GM23248 (cell line): ENCODE results near the gene ACAT2. TPM values are rescaled to one million over a fixed set of nuclear protein-coding genes. Genes with fewer than 3 reads are reported as not detected.

Source experiments
- DNase-seq: peaks from one replicate; pipeline ENCODE4 v3.0.0-alpha.2; 2015
- H2AFZ ChIP-seq: fragments of 200-600 bp; sonication (generic); 2 replicates; pipeline ENCODE4 v1.6.1; 2016; ENCODE audit warnings: antibody characterized with exemption
- H3F3A ChIP-seq: fragments of 200-600 bp; sonication (generic); 2 replicates; pipeline ENCODE4 v1.6.1; 2016; ENCODE audit warnings: mild to moderate bottlenecking, antibody characterized with exemption, mixed run types; ENCODE audit not compliant: insufficient read depth
- H3K27ac ChIP-seq: fragments of 200-600 bp; sonication (generic); 2 replicates; pipeline ENCODE4 v1.5.1; 2016; ENCODE audit warnings: mild to moderate bottlenecking
- H3K27me3 ChIP-seq: fragments of 200-600 bp; sonication (generic); replicated peaks from 2 replicates; pipeline ENCODE4 v1.6.1; 2016; ENCODE audit warnings: mild to moderate bottlenecking; ENCODE audit not compliant: insufficient read depth
- H3K36me3 ChIP-seq: fragments of 200-600 bp; sonication (generic); 2 replicates; pipeline ENCODE4 v1.6.1; 2016; ENCODE audit warnings: low read depth, mild to moderate bottlenecking
- H3K4me1 ChIP-seq: fragments of 200-600 bp; sonication (generic); 2 replicates; pipeline ENCODE4 v1.6.1; 2016; ENCODE audit warnings: mild to moderate bottlenecking; ENCODE audit not compliant: insufficient read depth
- H3K4me2 ChIP-seq: fragments of 200-600 bp; sonication (generic); one replicate; pipeline ENCODE4 v1.6.1; 2016; ENCODE audit warnings: mild to moderate bottlenecking; ENCODE audit not compliant: unreplicated experiment
- H3K4me3 ChIP-seq: fragments of 200-600 bp; sonication (generic); 2 replicates; pipeline ENCODE4 v1.5.1; 2016; ENCODE audit warnings: mild to moderate bottlenecking
- H3K79me2 ChIP-seq: fragments of 200-600 bp; sonication (generic); 2 replicates; pipeline ENCODE4 v1.6.1; 2016; ENCODE audit warnings: mild to moderate bottlenecking; ENCODE audit not compliant: insufficient read depth
- H3K9ac ChIP-seq: fragments of 200-600 bp; sonication (generic); 2 replicates; pipeline ENCODE4 v1.6.1; 2016; ENCODE audit warnings: mild to moderate bottlenecking
- H3K9me2 ChIP-seq: fragments of 200-600 bp; sonication (generic); 2 replicates; pipeline ENCODE4 v1.6.1; 2016; ENCODE audit warnings: mixed run types, mild to moderate bottlenecking, moderate library complexity; ENCODE audit not compliant: insufficient read depth
- H3K9me3 ChIP-seq: fragments of 200-600 bp; sonication (generic); one replicate; pipeline ENCODE4 v1.6.1; 2017; ENCODE audit warnings: low read depth
- H4K20me1 ChIP-seq: fragments of 200-600 bp; sonication (generic); 2 replicates; pipeline ENCODE4 v1.6.0; 2016; ENCODE audit not compliant: insufficient read depth
- EZH2 ChIP-seq: fragments of 200-600 bp; sonication (generic); IDR thresholded peaks from 2 replicates; pipeline ENCODE4 v1.6.1; 2018; ENCODE audit warnings: antibody characterized with exemption, mild to moderate bottlenecking; ENCODE audit not compliant: insufficient read depth, poor library complexity, severe bottlenecking
- EZH2phosphoT487 ChIP-seq: fragments of 200-600 bp; sonication (generic); IDR thresholded peaks from 2 replicates; pipeline ENCODE4 v1.6.1; 2018; ENCODE audit warnings: antibody characterized with exemption, moderate library complexity, mild to moderate bottlenecking, low read depth; ENCODE audit not compliant: insufficient read depth
- WGBS, 2 experiments: methylation state at CpG; one replicate each; pipeline ENCODE4 v1.1.6; 2015 to 2017; ENCODE audit warnings: low lambda C conversion rate in 2 of 2, low coverage in 1 of 2; ENCODE audit errors: missing lambda C conversion rate in 2 of 2; 5-methylcytosine and 5-hydroxymethylcytosine counted together
- in situ Hi-C: fragments of 300-500 bp; cut with MboI; formaldehyde crosslinking; loops from 2 replicates; pipeline ENCODE4 v1.15.0; 2020
- polyA plus RNA-seq: library from polyadenylated mRNA; unstranded; fragments of >200 nt; fragmentation: Nextera tagmentation; extraction: Ambion mirVana; gene quantifications from 2 replicates; pipeline ENCODE4 v1.2.1, GENCODE V29; 2016
- total RNA-seq: library from RNA; depleted of rRNA; stranded (reverse); fragments of >200 nt; shearing (Covaris generic); gene quantifications from 2 replicates; pipeline ENCODE4 v1.2.3, GENCODE V29; 2014

The ACAT2 gene
- total and polyA plus RNA-seq, 2 experiments from 2014 or later: 10.5 to 18.9 TPM

GRCh38 chr6:159801935-159802334 lies 40.1 kb downstream of the ACAT2 start:
- Histone ChIP-seq H3K27me3 (no peaks in the 10 kb centered on the region), H3K9ac (no peak overlapping the region), H3F3A (no peaks in the 10 kb centered on the region; the same call in 1 of the 2 replicates), H3K27ac (no peak overlapping the region), H2AFZ (no peak overlapping the region), H3K4me2 (no peak overlapping the region), H4K20me1 (no peaks in the 10 kb centered on the region), H3K9me3 (no peaks in the 10 kb centered on the region), H3K36me3 (peaks cover 20% of the 10 kb centered on the region), H3K4me3 (no peak overlapping the region), H3K9me2 (no peaks in the 10 kb centered on the region), H3K79me2 (no peaks in the 10 kb centered on the region), H3K4me1 (no peaks in the 10 kb centered on the region)
- TF ChIP-seq EZH2phosphoT487 (no peak), EZH2 (no peak)
- WGBS, 2 experiments: 91 to 94% methylated on average over 8 of the region's 8 CpGs
- in situ Hi-C loops: no loop called here
- DNase-seq: no peak

DNA sequence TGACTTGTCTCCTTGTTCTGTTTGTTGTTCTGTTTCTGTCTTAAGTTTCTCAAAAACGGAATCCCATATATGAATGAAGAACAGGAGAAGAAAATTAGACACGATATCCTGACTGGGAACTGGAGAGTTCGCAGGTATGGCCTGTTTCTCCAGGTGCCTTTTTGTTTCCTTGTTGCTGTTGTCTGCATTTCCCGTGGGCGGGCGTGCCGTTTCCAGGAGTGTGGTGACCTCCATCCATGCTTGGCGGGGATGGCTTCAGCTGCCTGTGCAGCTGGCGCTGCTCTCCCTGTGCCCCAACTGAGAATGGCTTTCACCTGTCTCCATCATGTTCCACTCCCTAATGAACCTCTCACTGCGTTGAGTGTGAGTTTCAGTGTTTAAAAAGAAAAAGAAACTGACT lies 42.7 kb downstream of the ACAT2 start:
- Histone ChIP-seq H3K4me3 (no peak overlapping the region), H3F3A (no peaks in the 10 kb centered on the region), H3K79me2 (no peaks in the 10 kb centered on the region), H3K27me3 (no peaks in the 10 kb centered on the region), H3K9me2 (no peaks in the 10 kb centered on the region), H2AFZ (no peak overlapping the region), H3K9ac (no peak overlapping the region), H3K9me3 (no peaks in the 10 kb centered on the region), H3K36me3 (no peaks in the 10 kb centered on the region), H3K4me2 (no peak overlapping the region), H3K4me1 (no peaks in the 10 kb centered on the region), H3K27ac (no peak overlapping the region), H4K20me1 (no peaks in the 10 kb centered on the region)
- 84 to 87% methylated on average over 10 of the region's 10 CpGs for WGBS, 2 experiments
- DNase-seq: no peak
- in situ Hi-C loops: no loop called here
- TF ChIP-seq EZH2phosphoT487 (no peak), EZH2 (no peak)

DNA sequence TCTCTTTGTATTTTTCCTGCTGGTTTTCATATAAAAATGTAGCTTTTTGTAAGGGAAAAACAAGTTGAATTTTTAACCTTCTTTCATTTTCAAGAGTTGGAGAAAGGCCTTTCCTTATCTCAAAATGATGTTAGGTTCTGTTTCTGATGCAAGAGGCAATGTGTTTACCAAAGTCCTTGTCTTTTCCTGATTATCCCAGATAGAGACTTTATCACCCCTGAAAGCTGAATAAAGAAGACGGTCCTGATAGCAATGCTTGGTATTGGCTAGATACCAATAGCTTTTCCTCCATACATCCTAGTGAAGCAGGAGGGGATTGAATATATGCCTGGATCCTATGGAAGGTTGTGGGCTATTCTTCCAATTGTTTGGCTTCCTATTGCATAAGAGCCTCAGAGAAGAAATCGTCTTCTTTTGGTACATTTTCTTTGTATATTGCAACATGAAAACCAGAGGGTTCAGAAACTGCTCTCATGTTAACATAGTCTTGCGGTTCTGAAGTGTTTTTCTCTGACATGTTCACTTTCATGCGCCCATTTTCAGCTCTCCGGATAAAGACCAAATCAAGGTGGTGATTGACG lies 43.7 kb downstream of the ACAT2 start:
- Histone ChIP-seq H3K9me3 (no peaks in the 10 kb centered on the region), H2AFZ (no peak overlapping the region), H3K9ac (no peak overlapping the region), H3K27me3 (no peaks in the 10 kb centered on the region), H3K4me1 (no peaks in the 10 kb centered on the region), H3K4me2 (no peak overlapping the region), H3K36me3 (no peaks in the 10 kb centered on the region), H4K20me1 (no peaks in the 10 kb centered on the region), H3K27ac (no peak overlapping the region), H3K79me2 (no peaks in the 10 kb centered on the region), H3K4me3 (no peak overlapping the region), H3K9me2 (no peaks in the 10 kb centered on the region), H3F3A (no peaks in the 10 kb centered on the region)
- in situ Hi-C loops: no loop called here
- WGBS, 2 experiments: 92 to 96% methylated on average over 6 of the region's 6 CpGs
- no peak for TF ChIP-seq EZH2phosphoT487
- no peak for TF ChIP-seq EZH2
- DNase-seq: no peak

- H3K9me3 ChIP-seq: no peaks in the 10 kb centered on the region
- no peak overlapping the region for H2AFZ ChIP-seq
- H3K27me3 ChIP-seq: no peaks in the 10 kb centered on the region
- no peaks in the 10 kb centered on the region for H3K79me2 ChIP-seq
- WGBS, 2 experiments: 90% methylated on average over 9 of the region's 9 CpGs
- H3K9ac ChIP-seq: no peak overlapping the region
- H3K27ac ChIP-seq: no peak overlapping the region
- in situ Hi-C loops: no loop called here
- no peaks in the 10 kb centered on the region for H3F3A ChIP-seq
- no peak overlapping the region for H3K4me2 ChIP-seq
- TF ChIP-seq EZH2phosphoT487: no peak
- no peak for TF ChIP-seq EZH2
- no peaks in the 10 kb centered on the region for H3K36me3 ChIP-seq
- H3K9me2 ChIP-seq: no peaks in the 10 kb centered on the region
- no peaks in the 10 kb centered on the region for H3K4me1 ChIP-seq
- H4K20me1 ChIP-seq: no peaks in the 10 kb centered on the region
- H3K4me3 ChIP-seq: no peak overlapping the region
- DNase-seq: no peak
Measured at GRCh38 chr6:159806021-159806458, 44.2 kb downstream of the ACAT2 start.

GRCh38 chr6:159807150-159807858 lies 45.5 kb downstream of the ACAT2 start:
- H2AFZ ChIP-seq: no peak overlapping the region
- H3F3A ChIP-seq: no peaks in the 10 kb centered on the region
- no peaks in the 10 kb centered on the region for H3K4me1 ChIP-seq
- no peaks in the 10 kb centered on the region for H3K36me3 ChIP-seq
- TF ChIP-seq EZH2: no peak
- no peak for TF ChIP-seq EZH2phosphoT487
- no peak overlapping the region for H3K27ac ChIP-seq
- H3K9me2 ChIP-seq: no peaks in the 10 kb centered on the region
- no peaks in the 10 kb centered on the region for H3K9me3 ChIP-seq
- in situ Hi-C loops: no loop called here
- no peaks in the 10 kb centered on the region for H4K20me1 ChIP-seq
- H3K4me2 ChIP-seq: no peak overlapping the region
- H3K79me2 ChIP-seq: no peaks in the 10 kb centered on the region
- 97 to 100% methylated on average over 5 of the region's 5 CpGs for WGBS, 2 experiments
- H3K27me3 ChIP-seq: no peaks in the 10 kb centered on the region
- H3K9ac ChIP-seq: no peak overlapping the region
- no peak overlapping the region for H3K4me3 ChIP-seq
- no peak for DNase-seq
